ENCODE data around the gene TBC1D24.

Gene TBC1D24

DNA sequence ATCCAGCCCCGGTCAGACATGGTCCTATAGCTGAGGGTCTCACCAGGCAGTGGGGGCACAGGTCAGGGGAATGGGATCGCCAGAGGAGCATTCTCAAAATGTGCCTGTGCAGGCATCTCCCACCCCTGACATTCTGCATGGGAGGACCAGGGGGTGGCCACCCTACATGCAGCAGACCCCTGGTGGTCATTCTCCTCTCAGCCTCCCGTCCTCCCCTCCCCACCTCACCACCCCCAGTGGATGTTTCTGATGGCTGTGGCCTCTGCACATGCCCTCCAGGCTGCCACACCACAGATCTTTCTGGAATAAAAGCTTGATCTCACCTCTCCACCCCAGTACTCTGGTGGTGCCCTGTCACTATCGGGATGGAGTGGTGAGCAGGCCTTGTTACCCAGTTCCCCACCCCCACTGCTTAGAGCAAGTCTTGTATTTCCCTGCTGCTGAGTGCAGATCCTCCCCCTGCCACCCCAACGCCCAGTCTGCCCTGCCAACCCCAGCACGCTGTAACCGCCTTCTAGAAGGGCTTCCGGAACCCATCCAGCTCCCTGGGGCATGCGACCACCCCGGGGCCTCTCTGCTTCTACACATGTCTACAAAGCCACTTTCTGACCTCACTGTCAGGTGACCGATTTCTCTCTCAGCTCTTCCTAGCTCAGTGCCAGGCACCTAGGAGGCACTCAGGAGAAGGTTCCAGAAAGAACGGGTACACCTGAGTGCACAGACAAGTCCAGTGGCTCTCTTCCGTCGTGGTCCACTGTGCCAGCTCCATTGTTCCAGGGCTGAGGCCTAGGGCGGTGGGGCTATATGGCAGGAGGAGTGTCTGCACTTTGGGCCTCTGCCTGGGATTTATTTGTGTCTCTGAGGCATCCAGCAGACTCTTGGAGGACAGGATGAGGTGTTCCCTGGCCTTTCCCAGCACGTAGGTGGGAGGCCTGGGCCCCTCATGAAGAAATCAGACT lies 9.3 kb downstream of the TBC1D24 start:
- no peak for DNase-seq

DNA sequence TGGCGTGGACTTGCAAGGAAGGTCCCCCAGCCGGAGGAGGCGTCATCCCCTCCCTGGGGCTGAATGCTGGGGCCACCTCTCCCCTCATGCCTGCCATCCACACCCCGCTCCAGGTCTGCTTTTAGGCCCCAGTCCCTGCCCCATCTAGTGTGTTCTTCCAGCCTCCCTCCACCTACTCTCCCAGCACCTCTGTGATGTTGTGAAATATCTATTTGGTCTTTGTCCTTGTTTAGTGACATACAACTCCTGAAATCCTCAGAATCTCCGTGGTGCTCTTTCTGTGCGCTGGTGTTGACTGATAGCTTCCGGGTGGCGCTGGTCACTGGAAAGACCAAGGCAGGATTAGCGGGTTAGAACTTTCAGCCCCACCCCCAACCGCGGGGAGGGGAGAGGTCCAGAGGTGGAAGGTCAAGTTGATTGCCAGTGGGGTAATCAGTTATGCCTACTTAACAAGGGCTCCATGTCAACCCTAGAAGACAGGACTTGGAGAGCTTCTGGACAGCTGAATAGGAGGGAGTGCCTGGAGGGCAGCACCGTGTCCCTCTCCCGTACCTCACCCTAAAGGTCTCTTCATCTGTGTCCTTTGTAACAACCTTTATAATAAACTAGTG lies 10.1 kb downstream of the TBC1D24 start:
- DNase-seq: no peak

DNA sequence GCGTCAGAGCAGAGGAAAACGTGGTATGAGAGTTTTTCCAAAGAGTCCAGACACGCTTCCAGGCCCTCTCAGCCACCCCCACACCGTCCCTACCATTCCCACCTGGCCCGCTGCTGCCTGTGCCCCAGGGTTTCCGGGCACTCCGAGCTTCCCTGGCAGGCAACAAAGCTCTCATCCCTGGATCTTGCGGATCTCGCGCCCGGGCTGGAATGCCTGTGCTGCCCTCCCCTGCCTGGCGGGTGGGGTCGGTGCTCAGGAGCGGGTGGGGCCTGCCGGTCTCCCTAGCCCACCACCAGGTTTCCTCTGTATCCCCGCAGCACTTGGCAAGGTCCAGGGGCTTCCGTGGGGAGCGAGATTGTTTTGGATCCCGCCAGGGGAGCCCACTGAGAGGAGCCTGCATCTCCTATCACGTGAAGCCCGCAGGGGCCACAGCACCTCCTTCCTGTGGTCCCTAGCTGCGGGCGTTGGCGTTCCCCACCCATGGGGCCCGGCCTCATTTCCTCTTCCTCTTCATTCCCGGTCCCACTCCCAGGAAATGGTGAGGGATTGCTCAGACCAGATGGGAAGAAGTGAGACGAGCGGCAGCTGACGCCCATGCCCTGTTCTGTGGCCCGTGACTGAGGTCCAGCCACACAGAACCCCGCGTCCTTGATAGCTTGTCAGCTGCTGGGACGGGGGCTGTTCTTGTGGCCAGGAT lies 11.0 kb downstream of the TBC1D24 start:
- DNase-seq: no peak

DNA sequence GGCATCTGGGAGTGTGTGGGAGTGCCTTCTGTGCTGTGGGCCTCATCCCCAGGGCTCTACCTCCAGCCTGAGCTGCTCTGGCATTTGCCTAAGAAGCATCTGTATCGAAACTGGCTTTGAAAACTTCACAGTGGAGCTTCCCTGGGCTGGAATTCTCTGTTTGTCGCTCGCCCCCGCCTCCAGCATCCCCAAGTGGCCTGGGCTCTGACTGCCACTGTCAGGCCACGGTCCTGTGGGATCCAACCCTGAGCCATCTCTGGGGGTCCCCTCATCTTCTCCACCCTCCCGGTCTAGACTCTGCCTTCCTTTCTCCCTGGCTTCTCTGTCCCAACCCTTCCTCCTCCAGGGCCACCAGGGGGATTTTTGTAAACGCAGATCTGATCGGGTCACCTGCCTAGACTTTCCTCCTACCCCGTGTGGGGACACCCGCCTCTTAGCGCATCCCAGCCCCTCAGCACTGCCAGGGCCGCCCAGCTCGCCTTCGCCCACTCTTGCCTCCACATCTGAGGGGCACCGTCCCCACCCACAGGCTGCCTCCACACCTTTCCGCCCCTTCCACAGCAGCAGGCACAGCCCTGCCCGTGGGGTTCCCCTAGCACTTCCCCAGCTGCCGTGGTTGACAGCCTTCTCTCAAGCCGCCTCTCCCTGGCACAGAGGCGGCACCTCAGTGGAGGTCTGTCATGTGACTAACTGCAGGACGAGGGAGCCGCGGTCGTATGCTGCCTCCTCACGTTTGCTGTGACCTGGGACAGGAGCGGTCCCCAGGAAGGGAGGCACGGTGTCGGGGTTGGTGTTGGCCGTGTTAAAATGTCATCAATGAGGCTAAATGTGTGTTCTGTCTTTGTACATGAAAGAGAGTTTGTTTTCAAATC lies 12.0 kb downstream of the TBC1D24 start:
- peak; percentile 31 for DNase-seq

DNA sequence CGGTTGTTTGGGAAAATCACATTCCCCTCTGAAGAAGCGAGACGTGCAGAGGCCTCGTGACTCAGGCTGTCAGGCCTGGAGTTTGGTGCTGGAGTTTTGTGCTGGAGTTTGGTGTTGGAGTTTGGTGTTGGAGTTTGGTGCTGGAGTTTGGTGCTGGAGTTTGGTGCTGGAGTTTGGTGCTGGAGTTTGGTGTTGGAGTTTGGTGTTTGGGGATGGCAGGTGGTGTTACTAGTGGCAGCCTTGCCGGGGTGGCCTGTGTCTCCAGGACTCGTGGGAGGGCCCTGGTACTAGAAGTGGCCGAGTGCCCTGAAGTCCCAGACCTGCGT lies 12.6 kb downstream of the TBC1D24 start:
- no peak for DNase-seq

DNA sequence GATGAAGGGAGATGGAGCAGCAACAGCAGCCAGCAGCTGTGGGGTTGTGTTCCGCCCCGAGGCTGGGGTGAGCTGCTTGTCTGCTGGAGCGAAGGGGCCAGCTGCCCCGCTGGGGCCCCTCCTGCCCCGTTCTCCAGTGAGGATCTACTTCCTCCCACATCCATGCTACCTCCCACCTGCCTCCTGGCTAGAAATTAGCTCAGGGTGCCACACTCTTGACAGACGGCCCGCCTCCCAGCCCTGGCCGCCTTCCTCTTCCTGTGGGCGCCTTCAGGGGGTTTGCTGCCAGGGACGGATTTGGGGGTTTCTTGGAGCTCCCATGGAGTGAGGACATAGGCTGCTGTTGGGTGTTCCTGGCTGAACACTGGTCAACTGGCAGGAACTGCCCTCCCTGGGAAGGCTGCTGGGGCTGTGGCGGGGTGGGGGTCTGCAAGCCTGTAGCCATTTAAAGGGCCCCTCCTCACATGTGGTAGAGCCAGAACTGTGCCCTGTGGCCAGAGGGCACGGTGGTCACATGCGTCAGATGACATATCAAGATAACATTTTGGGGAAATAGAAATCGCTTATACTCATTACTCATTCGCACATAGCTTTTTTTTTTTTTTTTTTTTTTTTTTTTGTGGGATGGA lies 13.1 kb downstream of the TBC1D24 start:
- no peak for DNase-seq

DNA sequence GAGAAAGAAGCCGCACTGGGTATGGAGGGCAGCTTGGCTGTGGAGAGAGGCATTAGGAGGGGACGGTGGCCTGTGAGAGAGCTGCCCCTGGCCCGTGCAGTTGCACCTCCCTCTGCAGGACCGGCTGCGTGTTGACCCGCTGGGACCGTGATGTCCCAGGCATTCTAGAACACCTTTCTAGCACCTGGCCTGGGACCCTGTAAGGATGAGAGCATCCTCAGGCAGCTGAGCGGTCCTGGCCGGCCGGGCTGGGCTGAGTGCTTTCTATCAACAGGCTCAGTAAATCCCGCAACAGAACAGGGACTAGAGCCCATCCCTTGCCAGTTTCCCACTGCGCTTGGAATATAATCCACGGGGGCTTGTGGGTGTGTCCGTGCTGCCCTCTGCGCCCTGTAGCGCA lies 14.7 kb downstream of the TBC1D24 start:
- no peak for DNase-seq

DNA sequence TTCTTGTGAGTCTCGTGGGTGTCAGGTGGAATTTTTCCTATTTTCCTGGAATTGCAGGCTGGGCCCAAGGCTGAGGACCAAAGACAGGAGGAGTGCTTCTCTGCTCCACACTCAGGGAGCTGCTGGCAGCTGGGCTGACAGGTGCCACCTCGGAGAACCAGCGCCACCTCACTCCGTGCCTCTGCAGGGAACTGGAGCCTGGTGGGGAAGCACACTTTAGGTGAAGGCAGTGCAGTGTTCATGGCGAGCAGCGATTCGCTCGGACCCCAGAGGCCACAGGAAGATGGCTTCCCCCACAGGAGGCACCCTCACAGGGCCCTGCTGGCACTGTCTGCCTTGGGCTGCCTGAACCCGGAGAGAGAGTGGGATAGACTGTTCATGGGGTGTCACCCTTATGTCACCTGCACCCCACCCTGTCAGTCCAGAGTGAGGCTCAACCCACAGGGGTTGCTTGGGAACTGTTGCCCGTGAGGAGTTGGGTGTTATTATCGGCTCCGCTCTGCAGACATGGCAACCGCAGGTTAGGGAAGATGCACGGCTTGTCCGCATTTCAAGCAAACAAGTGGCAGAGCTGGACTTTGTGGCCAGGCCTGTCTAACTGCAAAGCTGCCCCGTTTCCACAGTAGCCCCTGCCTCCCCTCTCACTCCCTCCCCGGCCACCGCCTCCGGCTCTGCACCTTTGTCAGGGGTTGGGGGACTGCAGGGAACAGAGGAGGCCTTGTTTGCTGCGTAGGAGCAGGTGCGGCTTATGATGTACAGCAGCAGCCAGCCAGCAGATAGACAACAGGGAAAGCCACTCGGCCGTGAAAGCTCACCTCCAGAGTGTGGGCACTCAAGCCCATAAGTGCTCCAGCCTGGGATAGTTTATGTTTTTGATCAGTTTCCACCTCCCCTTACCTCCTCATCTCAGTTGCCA lies 15.5 kb downstream of the TBC1D24 start:
- peak; percentile 63 for DNase-seq

DNA sequence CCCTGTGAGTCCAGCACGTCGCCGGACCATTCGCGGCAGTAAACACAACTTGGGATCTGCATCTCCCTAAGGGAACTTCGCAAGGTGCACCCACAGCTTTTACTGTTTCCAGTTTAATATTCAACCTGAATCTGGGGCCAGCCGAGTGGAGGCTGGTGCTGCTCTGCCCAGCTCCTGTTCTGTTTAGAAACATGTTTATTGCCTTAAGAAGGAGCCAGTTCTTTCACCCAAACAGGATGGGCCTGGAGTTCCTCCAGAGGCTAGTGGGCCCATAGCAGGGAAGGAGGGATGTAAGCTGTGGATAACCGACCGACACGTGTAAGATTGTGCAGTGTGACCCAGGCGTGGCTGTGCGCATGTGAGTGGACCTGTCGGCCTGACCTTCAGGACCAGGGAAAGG lies 17.4 kb downstream of the TBC1D24 start:
- DNase-seq: no peak

DNA sequence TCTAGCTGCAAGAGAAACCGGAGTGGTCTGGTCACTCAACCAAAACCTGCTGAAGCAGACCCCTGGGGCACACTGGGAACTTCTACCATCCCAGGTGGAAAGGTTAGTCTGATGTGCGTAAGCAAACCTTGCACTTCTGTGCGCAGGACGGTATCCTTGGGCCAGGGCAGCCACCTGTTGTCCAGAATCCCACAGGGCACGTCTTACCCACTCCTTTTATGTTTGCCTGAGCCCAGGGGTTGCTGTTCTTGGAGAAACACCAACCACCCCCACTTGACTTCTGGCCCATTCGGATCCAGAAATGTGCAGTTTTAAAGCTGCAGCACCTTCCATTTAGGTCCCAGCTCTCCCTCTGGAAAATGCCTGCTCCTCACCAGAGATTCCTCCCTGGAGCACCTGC lies 18.7 kb downstream of the TBC1D24 start:
- DNase-seq: no peak

DNA sequence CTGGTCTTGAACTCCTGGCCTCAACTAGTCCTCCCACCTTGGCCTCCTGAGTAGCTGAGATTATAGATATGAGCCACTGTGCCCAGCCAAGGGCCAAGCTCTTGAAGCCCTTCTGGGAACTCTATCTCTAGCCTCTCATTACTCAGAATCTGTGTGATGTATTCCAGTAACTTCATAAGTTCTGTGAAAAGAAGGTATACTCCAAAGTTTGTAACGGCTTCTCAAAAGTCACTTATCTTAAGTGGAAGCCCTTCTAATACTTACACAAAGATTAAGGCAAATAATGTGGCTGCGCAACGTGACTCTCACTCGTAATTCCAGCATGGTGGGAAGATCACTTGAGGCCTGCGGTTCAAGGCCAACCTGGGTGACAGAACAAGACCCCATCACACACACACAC lies 19.7 kb downstream of the TBC1D24 start:
- no peak for DNase-seq

DNA sequence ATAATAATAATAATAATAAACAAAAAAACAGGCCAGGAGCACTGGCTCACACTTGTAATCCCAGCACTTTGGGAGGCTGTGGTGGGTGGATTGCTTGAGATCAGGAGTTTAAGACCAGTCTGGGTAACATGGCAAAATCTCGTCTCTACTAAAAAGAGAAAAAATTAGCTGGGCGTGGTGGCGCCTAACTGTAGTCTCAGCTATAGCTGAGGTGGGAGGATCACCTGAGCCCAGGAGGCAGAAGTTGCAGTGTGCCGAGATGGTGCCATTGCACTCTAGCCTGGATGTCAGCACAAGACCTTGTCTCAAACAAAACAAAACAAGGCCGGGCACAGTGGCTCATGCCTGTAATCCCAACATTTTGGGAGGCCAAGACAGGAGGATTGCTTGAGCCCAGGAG lies 20.1 kb downstream of the TBC1D24 start:
- DNase-seq: no peak

DNA sequence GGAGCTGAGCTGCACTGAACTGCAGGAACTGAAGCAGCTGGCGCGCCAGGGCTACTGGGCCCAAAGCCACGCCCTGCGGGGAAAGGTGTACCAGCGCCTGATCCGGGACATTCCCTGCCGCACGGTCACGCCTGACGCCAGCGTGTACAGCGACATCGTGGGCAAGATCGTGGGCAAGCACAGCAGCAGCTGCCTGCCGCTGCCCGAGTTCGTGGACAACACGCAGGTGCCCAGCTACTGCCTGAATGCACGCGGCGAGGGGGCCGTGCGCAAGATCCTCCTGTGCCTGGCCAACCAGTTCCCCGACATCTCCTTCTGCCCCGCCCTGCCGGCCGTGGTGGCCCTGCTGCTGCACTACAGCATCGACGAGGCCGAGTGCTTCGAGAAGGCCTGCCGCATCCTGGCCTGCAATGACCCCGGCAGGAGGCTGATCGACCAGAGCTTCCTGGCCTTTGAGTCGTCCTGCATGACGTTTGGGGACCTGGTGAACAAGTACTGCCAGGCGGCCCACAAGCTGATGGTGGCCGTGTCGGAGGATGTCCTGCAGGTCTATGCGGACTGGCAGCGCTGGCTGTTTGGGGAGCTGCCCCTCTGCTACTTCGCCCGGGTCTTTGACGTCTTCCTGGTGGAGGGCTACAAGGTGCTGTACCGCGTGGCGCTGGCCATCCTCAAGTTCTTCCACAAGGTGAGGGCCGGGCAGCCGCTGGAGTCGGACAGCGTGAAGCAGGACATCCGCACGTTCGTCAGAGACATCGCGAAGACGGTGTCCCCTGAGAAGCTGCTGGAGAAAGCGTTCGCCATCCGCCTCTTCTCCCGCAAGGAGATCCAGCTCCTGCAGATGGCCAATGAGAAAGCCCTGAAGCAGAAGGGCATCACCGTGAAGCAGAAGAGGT lies 21.5 kb downstream of the TBC1D24 start:
- DNase-seq: no peak

DNA sequence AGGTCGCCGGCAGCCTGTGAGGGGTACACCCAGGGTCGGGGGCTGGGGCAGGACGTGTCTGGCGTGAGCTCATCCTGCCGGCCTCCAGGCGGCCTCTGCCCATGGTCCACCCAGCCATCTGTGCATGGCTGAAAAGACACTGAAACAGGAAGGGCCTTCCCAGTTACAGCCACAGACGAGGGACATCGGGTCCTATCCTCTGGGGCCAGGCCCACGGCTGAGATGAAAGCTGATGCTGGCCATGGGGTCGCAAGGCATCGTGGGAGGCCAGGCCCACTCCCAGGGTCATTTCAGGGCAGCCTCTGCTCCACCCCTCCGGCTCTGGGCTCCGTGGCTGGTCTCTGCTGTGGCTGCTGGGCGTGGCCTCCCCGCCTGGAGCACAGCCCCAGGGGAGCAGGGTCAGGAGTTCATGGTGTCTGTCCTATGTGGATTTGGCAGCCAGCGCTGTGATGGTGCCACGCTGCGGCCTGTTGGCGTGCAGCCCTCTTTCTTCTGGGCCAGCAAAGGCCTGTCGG lies 22.2 kb downstream of the TBC1D24 start:
- peak; percentile 82 for DNase-seq

DNA sequence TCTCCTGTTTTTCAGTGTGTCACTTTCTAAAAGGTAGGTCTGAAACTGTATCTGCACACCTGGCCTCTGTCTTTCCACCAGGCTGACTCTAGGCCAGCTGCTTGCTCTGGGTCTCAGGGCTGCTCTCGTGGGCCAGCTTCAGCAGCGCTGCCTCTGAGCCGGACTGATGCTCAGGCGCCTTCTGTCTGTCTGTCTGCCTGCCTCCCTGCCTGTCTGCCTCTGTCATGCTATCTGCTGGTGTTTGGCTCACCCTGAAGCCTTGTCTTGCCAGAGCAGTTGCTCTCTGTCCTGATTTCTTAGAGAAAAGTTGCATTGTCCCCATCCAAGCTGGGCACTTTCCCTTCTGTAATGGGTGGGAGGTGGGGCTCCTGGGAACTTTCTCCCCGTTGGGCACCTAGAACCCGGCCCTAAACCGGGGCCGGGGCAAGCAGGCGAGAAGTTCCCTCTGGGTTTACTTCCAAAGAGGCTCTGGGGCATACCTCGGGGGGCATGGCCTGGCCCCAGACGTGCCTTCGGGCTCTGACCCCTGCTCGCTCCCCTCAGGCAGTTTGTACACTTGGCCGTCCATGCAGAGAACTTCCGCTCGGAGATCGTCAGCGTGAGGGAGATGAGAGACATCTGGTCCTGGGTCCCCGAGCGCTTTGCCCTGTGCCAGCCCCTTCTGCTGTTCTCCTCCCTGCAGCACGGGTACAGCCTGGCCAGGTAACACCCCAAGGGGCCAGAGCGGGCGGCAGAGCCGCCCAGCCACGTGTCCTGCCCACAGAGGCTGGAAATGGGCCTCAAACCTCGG lies 23.0 kb downstream of the TBC1D24 start:
- DNase-seq: no peak

DNA sequence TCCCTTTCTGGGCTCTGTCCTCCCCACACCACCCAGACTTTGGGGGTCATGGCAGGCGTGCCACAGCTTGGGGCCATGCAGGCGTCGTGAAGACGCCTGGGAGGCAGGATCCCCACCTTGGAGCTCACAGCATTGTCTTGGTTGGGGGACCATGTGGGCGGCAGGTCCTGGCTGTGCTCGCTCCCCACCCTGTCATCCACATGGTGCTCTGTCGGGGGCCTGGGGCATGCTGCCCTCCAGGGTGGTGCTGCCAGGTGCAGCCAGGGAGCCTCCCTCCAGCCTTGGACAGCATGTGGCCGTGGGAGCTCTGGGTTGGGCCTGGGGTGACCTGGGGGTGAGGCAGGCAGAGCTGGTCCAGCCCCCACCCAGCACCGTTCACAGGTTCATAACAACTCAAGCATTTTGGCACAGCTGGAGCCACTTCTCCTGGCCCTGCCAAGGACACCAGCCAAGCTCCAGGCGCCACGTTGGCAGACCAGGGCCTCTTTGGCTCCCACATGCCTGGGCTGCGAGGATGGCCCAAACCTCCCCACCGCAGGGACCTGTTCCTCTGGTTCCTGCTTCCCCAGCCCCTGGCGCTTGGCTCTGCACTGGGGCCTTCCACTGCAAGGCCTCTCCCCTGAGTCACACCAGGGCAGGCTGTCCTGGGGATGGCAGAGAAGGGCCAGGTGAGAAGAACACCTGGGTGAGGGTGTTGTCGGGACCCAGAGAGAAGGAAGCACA lies 23.8 kb downstream of the TBC1D24 start:
- no peak for DNase-seq

DNA sequence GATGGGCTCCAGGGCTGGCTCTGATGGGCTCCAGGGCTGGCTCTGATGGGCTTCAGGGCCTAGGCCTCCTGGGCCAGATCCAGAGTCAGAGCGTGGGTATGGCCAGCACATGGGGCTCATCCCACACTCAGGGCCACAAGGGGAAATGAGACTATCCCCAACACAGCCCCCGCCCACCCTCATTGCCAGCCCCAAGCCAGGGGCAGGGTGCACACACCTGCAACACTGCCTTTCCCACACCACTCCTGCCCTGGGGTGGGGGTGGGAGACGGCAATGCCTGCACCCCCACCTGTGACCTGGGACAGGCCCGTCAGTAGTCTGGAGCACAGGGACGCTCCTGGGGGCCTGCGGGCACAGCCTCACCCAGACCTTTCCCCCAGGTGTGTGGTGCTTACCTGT lies 24.5 kb downstream of the TBC1D24 start:
- DNase-seq: no peak

DNA sequence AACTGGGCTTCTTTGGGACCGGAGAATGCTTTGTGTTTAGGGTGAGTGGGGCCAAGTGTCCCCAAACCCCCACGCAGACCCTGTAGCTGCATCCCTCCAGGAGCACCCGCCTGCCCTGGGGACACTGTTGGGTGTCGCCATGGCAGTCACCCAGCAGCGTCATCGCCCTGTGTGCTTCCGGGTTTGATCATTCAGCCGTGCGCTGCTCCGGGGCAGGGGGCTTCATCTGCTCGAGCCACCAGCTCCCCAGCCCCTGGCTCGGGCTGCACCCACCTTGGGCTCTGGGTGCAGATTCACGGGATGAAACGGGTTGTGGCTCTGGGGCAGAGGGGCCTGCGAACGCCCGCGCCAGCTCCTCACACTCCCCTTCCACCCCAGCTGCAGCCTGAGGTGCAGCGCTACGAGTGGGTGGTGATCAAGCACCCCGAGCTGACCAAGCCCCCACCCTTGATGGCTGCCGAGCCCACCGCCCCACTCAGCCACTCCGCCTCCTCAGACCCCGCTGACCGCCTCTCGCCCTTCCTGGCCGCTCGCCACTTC lies 25.0 kb downstream of the TBC1D24 start:
- no peak for DNase-seq

Measured in NCI-H2171 (cell line).